Neural cell (in vitro differentiated cells): ENCODE data around the gene DLG2. TPM values are rescaled to one million over a fixed set of nuclear protein-coding genes. Genes with fewer than 3 reads are reported as not detected.

ENCODE experiments used
- H2AFZ ChIP-seq: fragments of 200-600, 300-800 bp; sonication (generic), shearing (Covaris generic); 2 replicates; pipeline ENCODE4 v1.6.0; 2014; ENCODE audit warnings: low read depth, mild to moderate bottlenecking, antibody characterized with exemption, low read length, moderate library complexity
- H3F3A ChIP-seq: fragments of 200-600 bp; shearing (Covaris generic); 2 replicates; pipeline ENCODE4 v1.6.1; 2016; ENCODE audit warnings: mild to moderate bottlenecking, moderate library complexity, mixed read lengths, antibody characterized with exemption, low read length; ENCODE audit not compliant: insufficient read depth, poor library complexity, severe bottlenecking
- H3K27ac ChIP-seq: fragments of 200-600, 300-800 bp; sonication (generic), shearing (Covaris generic); 2 replicates; pipeline ENCODE4 v1.5.1; 2014; ENCODE audit warnings: mild to moderate bottlenecking, low read length, moderate library complexity
- H3K27me3 ChIP-seq: fragments of 300-800, 200-600 bp; sonication (generic), shearing (Covaris generic); 2 replicates; pipeline ENCODE4 v1.6.0; 2014; ENCODE audit warnings: mild to moderate bottlenecking, low read depth, low read length, moderate library complexity; ENCODE audit not compliant: insufficient read depth
- H3K36me3 ChIP-seq: fragments of 300-800, 200-600 bp; sonication (generic), shearing (Covaris generic); 2 replicates; pipeline ENCODE4 v1.5.1; 2014; ENCODE audit warnings: mild to moderate bottlenecking, antibody characterized with exemption, low read length, moderate library complexity; ENCODE audit not compliant: insufficient read depth
- H3K4me2 ChIP-seq: fragments of 300-800, 200-600 bp; sonication (generic), shearing (Covaris generic); 2 replicates; pipeline ENCODE4 v1.6.0; 2014; ENCODE audit warnings: mild to moderate bottlenecking, low read length
- H3K4me3 ChIP-seq: fragments of 300-800, 200-600 bp; sonication (generic), shearing (Covaris generic); 2 replicates; pipeline ENCODE4 v1.5.1; 2014; ENCODE audit warnings: mild to moderate bottlenecking, low read length, moderate library complexity
- H3K79me2 ChIP-seq: fragments of 200-600 bp; shearing (Covaris generic); replicated peaks from 2 replicates; pipeline ENCODE4 v1.6.0; 2014; ENCODE audit warnings: mild to moderate bottlenecking, low read length, moderate library complexity; ENCODE audit not compliant: insufficient read depth
- H3K9ac ChIP-seq: fragments of 300-800, 200-600 bp; sonication (generic), shearing (Covaris generic); 2 replicates; pipeline ENCODE4 v1.6.1; 2016; ENCODE audit warnings: mild to moderate bottlenecking, low read length, mixed read lengths
- H3K9me2 ChIP-seq: fragments of 200-600 bp; shearing (Covaris generic); 2 replicates; pipeline ENCODE4 v1.6.1; 2016; ENCODE audit warnings: mild to moderate bottlenecking, low read length, mixed read lengths; ENCODE audit not compliant: insufficient read depth
- H3K9me3 ChIP-seq: fragments of 200-600, 300-800 bp; sonication (generic), shearing (Covaris generic); 2 replicates; pipeline ENCODE4 v1.6.1; 2016; ENCODE audit warnings: mild to moderate bottlenecking, mixed run types, low read length, moderate library complexity, mixed read lengths
- H4K20me1 ChIP-seq: fragments of 200-600 bp; shearing (Covaris generic); 2 replicates; pipeline ENCODE4 v1.6.1; 2016; ENCODE audit warnings: mild to moderate bottlenecking, mixed run types; ENCODE audit not compliant: insufficient read depth
- EP300 ChIP-seq: fragments of 450-650 bp; conservative IDR thresholded peaks from 2 replicates; pipeline ENCODE4 v1.6.1; 2014; ENCODE audit warnings: antibody characterized with exemption, mild to moderate bottlenecking, moderate library complexity; ENCODE audit not compliant: poor library complexity, severe bottlenecking
- EZH2 ChIP-seq: fragments of 200-600, 300-800 bp; shearing (Covaris generic), sonication (generic); IDR thresholded peaks from 2 replicates; pipeline ENCODE4 v1.6.1; 2014; ENCODE audit warnings: antibody characterized with exemption, low read length, borderline replicate concordance, mild to moderate bottlenecking; ENCODE audit not compliant: insufficient read depth, poor library complexity, severe bottlenecking
- MXI1 ChIP-seq: fragments of 450-650 bp; conservative IDR thresholded peaks from 2 replicates; pipeline ENCODE4 v1.6.1; 2014; ENCODE audit warnings: antibody characterized with exemption, mild to moderate bottlenecking; ENCODE audit not compliant: poor library complexity, severe bottlenecking
- POLR2AphosphoS5 ChIP-seq: IDR thresholded peaks from 2 replicates; pipeline ENCODE4 v1.6.1; 2012
- RAD21 ChIP-seq: fragments of 450-650 bp; conservative IDR thresholded peaks from 2 replicates; pipeline ENCODE4 v1.6.1; 2014; ENCODE audit warnings: antibody characterized with exemption, mild to moderate bottlenecking, moderate library complexity
- REST ChIP-seq: IDR thresholded peaks from 2 replicates; pipeline ENCODE4 v1.6.1; 2012; ENCODE audit warnings: borderline replicate concordance
- SMC3 ChIP-seq: fragments of 450-650 bp; conservative IDR thresholded peaks from 2 replicates; pipeline ENCODE4 v1.6.1; 2014; ENCODE audit warnings: antibody characterized with exemption, mild to moderate bottlenecking, moderate library complexity; ENCODE audit not compliant: poor library complexity
- TAF1 ChIP-seq: IDR thresholded peaks from 2 replicates; pipeline ENCODE4 v1.6.1; 2012; ENCODE audit warnings: low read depth
- polyA plus RNA-seq: library from polyadenylated mRNA; depleted of rRNA; stranded (reverse); fragments of >200 nt; gene quantifications from 2 replicates; pipeline ENCODE4 v1.2.3, GENCODE V29; 2014
- TF ChIP-seq, protein P1 (sequence below): fragments of 450-650 bp; IDR thresholded peaks from 2 replicates; pipeline ENCODE4 v1.5.1; 2014; ENCODE audit warnings: antibody characterized with exemption, mild to moderate bottlenecking, moderate library complexity; ENCODE audit not compliant: poor library complexity, severe bottlenecking

Gene DLG2
- polyA plus RNA-seq, 1 donor from 2014 or later: 179 TPM

GRCh38 chr11:84295815-84296214, 1331.3 kb downstream of the DLG2 start:
- TF ChIP-seq REST (peak; percentile 76), POLR2AphosphoS5 (peak; percentile 96), EP300 (peak; percentile 99), TAF1 (no peak)

DNA sequence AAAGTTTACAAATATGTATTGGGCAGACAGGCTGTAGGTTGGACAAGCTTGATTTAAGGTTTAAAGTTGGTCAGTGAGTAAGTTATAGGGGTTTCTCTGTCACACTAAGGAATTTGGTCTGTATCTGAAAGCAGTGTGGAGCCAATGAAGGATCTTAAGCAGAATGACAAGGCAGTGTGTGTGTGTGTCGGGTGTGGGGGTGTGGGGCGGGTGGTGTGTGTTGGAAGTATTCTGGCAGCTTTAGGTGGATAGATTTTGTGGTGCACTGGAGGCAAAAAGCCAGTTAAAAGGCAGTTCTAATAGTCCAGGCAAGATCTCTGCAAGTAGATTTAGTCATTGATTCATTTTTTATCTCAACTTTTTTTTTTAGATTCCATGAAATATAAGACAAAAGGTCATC, 1334.2 kb downstream of the DLG2 start:
- TF ChIP-seq EP300: no peak
- no peak for TF ChIP-seq REST
- TF ChIP-seq SMC3: no peak
- no peak for TF ChIP-seq TAF1
- Histone ChIP-seq H2AFZ (no peak overlapping the region), H3K9me2 (no peaks in the 10 kb centered on the region), H3K9ac (no peak overlapping the region), H3K4me2 (no peak overlapping the region), H3K27me3 (no peaks in the 10 kb centered on the region), H4K20me1 (no peaks in the 10 kb centered on the region), H3K79me2 (no peaks in the 10 kb centered on the region), H3K27ac (no peak overlapping the region), H3K4me3 (no peak overlapping the region), H3F3A (no peaks in the 10 kb centered on the region), H3K36me3 (no peaks in the 10 kb centered on the region), H3K9me3 (no peaks in the 10 kb centered on the region)

More at GRCh38 chr11:84295815-84296214, 1331.3 kb downstream of the DLG2 start:
- no peaks in the 10 kb centered on the region for H3K9me3 ChIP-seq
- H3F3A ChIP-seq: no peaks in the 10 kb centered on the region
- H2AFZ ChIP-seq: no peak overlapping the region
- H3K27ac ChIP-seq: no peak overlapping the region
- no peak overlapping the region for H3K9ac ChIP-seq
- H3K27me3 ChIP-seq: no peaks in the 10 kb centered on the region
- H3K4me2 ChIP-seq: no peak overlapping the region
- no peak overlapping the region for H3K4me3 ChIP-seq
- H3K9me2 ChIP-seq: no peaks in the 10 kb centered on the region
- H4K20me1 ChIP-seq: no peaks in the 10 kb centered on the region
- no peaks in the 10 kb centered on the region for H3K36me3 ChIP-seq
- H3K79me2 ChIP-seq: no peaks in the 10 kb centered on the region

DNA sequence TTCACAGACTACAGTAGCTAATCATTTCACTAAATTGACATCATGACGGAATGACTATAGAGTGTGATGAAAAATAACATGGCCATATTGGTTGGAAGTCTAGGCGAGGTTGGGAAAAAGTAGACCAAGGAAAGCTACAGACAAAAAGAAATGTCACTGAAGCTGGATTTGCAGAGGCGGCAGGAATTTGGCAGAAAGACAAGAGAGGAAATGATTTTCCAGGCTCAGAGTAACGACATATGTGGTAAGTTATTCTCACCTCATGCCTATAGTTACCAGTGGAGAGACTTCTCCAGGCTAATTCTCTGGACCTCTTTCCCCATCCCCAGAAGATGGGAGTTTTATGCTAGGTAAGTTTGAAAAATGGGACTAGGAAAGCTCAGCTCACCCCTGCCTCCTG, 1335.1 kb downstream of the DLG2 start:
- no peak overlapping the region for H3K9ac ChIP-seq
- no peak overlapping the region for H3K27ac ChIP-seq
- no peaks in the 10 kb centered on the region for H3K36me3 ChIP-seq
- no peak overlapping the region for H3K4me3 ChIP-seq
- H2AFZ ChIP-seq: no peak overlapping the region
- no peaks in the 10 kb centered on the region for H4K20me1 ChIP-seq
- H3F3A ChIP-seq: no peaks in the 10 kb centered on the region
- H3K9me2 ChIP-seq: no peaks in the 10 kb centered on the region
- no peaks in the 10 kb centered on the region for H3K79me2 ChIP-seq
- H3K9me3 ChIP-seq: no peaks in the 10 kb centered on the region
- no peak overlapping the region for H3K4me2 ChIP-seq
- H3K27me3 ChIP-seq: no peaks in the 10 kb centered on the region
- no peak for TF ChIP-seq MXI1
- TF ChIP-seq REST: no peak
- TF ChIP-seq TAF1: no peak
- no peak for TF ChIP-seq EP300
- TF ChIP-seq POLR2AphosphoS5: no peak
- no peak for TF ChIP-seq RAD21
- no peak for TF ChIP-seq EZH2
- no peak for TF ChIP-seq SMC3
- TF ChIP-seq, protein P1, sequence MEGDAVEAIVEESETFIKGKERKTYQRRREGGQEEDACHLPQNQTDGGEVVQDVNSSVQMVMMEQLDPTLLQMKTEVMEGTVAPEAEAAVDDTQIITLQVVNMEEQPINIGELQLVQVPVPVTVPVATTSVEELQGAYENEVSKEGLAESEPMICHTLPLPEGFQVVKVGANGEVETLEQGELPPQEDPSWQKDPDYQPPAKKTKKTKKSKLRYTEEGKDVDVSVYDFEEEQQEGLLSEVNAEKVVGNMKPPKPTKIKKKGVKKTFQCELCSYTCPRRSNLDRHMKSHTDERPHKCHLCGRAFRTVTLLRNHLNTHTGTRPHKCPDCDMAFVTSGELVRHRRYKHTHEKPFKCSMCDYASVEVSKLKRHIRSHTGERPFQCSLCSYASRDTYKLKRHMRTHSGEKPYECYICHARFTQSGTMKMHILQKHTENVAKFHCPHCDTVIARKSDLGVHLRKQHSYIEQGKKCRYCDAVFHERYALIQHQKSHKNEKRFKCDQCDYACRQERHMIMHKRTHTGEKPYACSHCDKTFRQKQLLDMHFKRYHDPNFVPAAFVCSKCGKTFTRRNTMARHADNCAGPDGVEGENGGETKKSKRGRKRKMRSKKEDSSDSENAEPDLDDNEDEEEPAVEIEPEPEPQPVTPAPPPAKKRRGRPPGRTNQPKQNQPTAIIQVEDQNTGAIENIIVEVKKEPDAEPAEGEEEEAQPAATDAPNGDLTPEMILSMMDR: no peak
